Ovary (tissue), 9 donors: ENCODE measurements around the gene BCL6B. TPM values are rescaled to one million over a fixed set of nuclear protein-coding genes. Genes with fewer than 3 reads are reported as not detected.

Experiments
- DNase-seq, 5 donors: peaks; one replicate each; pipeline ENCODE4 v3.0.0-alpha.2; 2019 to 2020
- H3K27ac ChIP-seq, 2 donors: fragments of 200-600 bp; one replicate each; pipeline versions ENCODE4 v1.5.1 to v1.8.0; 2019 to 2022
- H3K27me3 ChIP-seq: fragments of 200-600 bp; one replicate; pipeline ENCODE4 v1.8.0; 2022
- H3K36me3 ChIP-seq: fragments of 200-600 bp; sonication (generic); one replicate; pipeline ENCODE4 v1.5.1; 2019
- H3K4me1 ChIP-seq: one replicate; pipeline ENCODE4 v1.8.1; 2013; ENCODE audit warnings: mild to moderate bottlenecking, moderate library complexity; ENCODE audit not compliant: insufficient read depth
- H3K4me3 ChIP-seq: fragments of 200-600 bp; sonication (generic); one replicate; pipeline ENCODE4 v1.5.1; 2017
- H3K9me3 ChIP-seq, 2 donors: fragments of 200-600 bp in 1 of 2; sonication (generic) in 1 of 2; one replicate each; pipeline versions ENCODE4 v1.5.1 to v1.8.1; 2013 to 2019; ENCODE audit warnings: mild to moderate bottlenecking in 1 of 2, moderate library complexity in 1 of 2
- EP300 ChIP-seq: sonication (generic); formaldehyde crosslinking; IDR thresholded peaks from one replicate; pipeline ENCODE4 v1.6.1; 2017; ENCODE audit warnings: antibody characterized with exemption
- POLR2A ChIP-seq: fragments of 450-650 bp; IDR thresholded peaks from one replicate; pipeline ENCODE4 v1.6.1; 2017; ENCODE audit warnings: antibody characterized with exemption, mild to moderate bottlenecking, moderate library complexity
- WGBS, 3 donors: extraction: QIAGEN DNeasy Blood & Tissue Kit in 1 of 3; methylation state at CpG; one replicate each; pipeline versions ENCODE4 v1.1.5 to v1.1.7; 2013 to 2017; 5-methylcytosine and 5-hydroxymethylcytosine counted together
- intact Hi-C, 4 donors: fragments of 100-400 bp; cut with DNase I; formaldehyde crosslinking; loops; one replicate each; pipeline versions ENCODE4 v1.11.0 to v1.15.1; 2022 to 2023
- polyA plus RNA-seq, 2 donors: library from polyadenylated mRNA; stranded (reverse); fragments of 200-250 nt in 1 of 2; fragments of 350-450 nt in 1 of 2; fragmentation: Illumina TruSeq in 1 of 2; extraction: RNeasy Lipid Tissue Mini Kit (QIAGEN cat#74804) in 1 of 2; gene quantifications; one replicate each; pipeline ENCODE4 v1.2.3, GENCODE V29; 2013 to 2014
- total RNA-seq, 7 donors: library from RNA; depleted of rRNA in 2 of 7; stranded (reverse); fragments of >200 nt in 2 of 7; fragmentation: NEBNext Ultra II Directional in 3 of 7; extraction: Animal tissue kit (Norgen Biotek cat#: 25700) in 3 of 7; gene quantifications; one replicate each; pipeline versions ENCODE4 v1.1.0 to v1.2.4, GENCODE V29; 2016 to 2023
- TF ChIP-seq, protein P1 (sequence below), 3 donors: fragments of 450-650 bp in 2 of 3; fragments of 200-600 bp in 1 of 3; IDR thresholded peaks; one replicate each; pipeline versions ENCODE4 v1.5.1 to v1.8.0; 2016 to 2022; ENCODE audit warnings: antibody characterized with exemption in 3 of 3, mild to moderate bottlenecking in 1 of 3
- donor health status: DM: no; HTN: no; CAD: no; lungs with moderate emphysema.
- donor health status: DM: no; HTN: no; CAD: no.
- donor health status: Bipolar disorder and iron deficiency.
- donor health status: DM: yes; HTN: yes; CAD: no.
- donor health status: DM: no; HTN: no; CAD: no.
- donor health status: DM: yes; HTN: yes; CAD: no.

BCL6B gene
- total and polyA plus RNA-seq, 9 donors = 0.46 to 13.9 (median 4.8) TPM

- TF ChIP-seq POLR2A = no peak
- TF ChIP-seq, protein P1, sequence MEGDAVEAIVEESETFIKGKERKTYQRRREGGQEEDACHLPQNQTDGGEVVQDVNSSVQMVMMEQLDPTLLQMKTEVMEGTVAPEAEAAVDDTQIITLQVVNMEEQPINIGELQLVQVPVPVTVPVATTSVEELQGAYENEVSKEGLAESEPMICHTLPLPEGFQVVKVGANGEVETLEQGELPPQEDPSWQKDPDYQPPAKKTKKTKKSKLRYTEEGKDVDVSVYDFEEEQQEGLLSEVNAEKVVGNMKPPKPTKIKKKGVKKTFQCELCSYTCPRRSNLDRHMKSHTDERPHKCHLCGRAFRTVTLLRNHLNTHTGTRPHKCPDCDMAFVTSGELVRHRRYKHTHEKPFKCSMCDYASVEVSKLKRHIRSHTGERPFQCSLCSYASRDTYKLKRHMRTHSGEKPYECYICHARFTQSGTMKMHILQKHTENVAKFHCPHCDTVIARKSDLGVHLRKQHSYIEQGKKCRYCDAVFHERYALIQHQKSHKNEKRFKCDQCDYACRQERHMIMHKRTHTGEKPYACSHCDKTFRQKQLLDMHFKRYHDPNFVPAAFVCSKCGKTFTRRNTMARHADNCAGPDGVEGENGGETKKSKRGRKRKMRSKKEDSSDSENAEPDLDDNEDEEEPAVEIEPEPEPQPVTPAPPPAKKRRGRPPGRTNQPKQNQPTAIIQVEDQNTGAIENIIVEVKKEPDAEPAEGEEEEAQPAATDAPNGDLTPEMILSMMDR (IDR thresholded peaks at IDR 0.05) = no peak
- TF ChIP-seq EP300 = no peak
- DNase-seq = no peak
- H3K9me3 ChIP-seq = no peaks in the 10 kb centered on the region
- intact Hi-C loops = no loop called here
- H3K36me3 ChIP-seq = no peaks in the 10 kb centered on the region
- H3K27ac ChIP-seq = no peak overlapping the region
- no peaks in the 10 kb centered on the region for H3K4me1 ChIP-seq
- WGBS, 3 donors = 58 to 68% (median 58%) methylated on average over 13 of the region's 13 CpGs
- H3K27me3 ChIP-seq = no peaks in the 10 kb centered on the region
- no peak overlapping the region for H3K4me3 ChIP-seq
These were observed 4.5 kb downstream of the BCL6B start for GRCh38 chr17:7027335-7027734.

- DNase-seq = no peak
- Histone ChIP-seq H3K36me3 (no peaks in the 10 kb centered on the region), H3K27me3 (no peaks in the 10 kb centered on the region), H3K4me1 (no peaks in the 10 kb centered on the region), H3K9me3 (no peaks in the 10 kb centered on the region), H3K4me3 (no peak overlapping the region), H3K27ac (no peak overlapping the region)
- intact Hi-C loops = no loop called here
- 73 to 77% (median 75%) methylated on average over 3 of the region's 3 CpGs for WGBS, 3 donors
- TF ChIP-seq POLR2A = no peak
- TF ChIP-seq, protein P1 (IDR thresholded peaks at IDR 0.05) = no peak
- TF ChIP-seq EP300 = no peak
These were observed 6.2 kb downstream of the BCL6B start for GRCh38 chr17:7029096-7029495.

DNA sequence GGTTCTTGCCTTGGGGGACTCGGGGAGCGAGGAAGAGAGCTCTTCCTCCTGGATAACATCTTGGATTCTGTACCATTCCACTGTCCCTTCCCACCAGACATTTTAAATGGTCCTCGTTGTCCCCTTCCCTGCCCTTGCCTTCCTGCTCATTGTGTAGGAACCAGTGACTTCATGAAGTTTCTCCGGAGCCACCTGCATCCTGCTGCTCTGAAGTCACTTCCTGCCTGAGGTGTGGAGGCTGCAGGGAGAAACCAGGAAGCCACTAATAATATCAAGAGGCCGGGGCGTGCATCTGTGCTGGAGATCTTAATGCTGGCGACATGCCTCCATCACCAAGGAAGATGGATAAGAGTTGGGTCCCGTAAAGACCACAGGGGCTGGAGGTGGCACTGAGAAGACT, 6.8 kb downstream of the BCL6B start:
- Histone ChIP-seq H3K9me3 (no peaks in the 10 kb centered on the region), H3K36me3 (no peaks in the 10 kb centered on the region), H3K4me1 (no peaks in the 10 kb centered on the region), H3K27me3 (no peaks in the 10 kb centered on the region), H3K4me3 (no peak overlapping the region), H3K27ac (no peak overlapping the region)
- DNase-seq = peak in 1 of 5 donors; percentile 28
- intact Hi-C loops = no loop called here
- TF ChIP-seq, protein P1 (IDR thresholded peaks at IDR 0.05) = no peak
- TF ChIP-seq EP300 (no peak), POLR2A (no peak)
- WGBS, 3 donors = 69 to 78% (median 72%) methylated on average over 8 of the region's 8 CpGs

DNA sequence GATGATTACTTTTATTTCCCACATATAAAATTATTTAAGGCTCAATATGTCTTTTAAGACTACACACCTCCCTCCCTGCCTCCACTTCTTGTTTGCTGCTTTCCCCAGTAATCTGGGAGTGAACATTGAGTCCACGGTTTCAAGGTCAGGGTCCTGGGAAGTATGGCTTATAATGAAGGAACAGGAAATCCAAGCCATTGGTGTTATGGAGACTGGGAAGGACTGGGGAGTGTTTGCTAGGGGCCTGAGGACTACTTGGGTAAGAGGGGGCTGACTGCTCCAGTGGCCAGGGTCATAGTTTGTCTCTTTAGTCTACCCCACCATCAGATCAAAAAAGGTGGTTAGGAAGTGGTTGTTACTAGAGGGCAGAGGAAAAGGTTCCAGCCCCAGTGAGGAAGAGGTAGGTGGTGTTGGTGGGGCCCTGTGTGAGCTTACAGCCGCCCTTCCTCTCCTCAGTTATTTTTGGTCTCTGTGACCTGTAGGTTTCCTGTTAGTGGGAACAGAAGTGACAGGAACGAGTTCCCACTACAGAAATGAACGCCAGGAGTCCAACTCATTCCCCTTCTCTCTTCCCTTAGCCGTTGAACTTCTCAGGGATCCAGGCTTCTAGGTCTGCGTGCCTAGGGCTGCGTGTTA, 12.2 kb downstream of the BCL6B start:
- peak in 1 of 5 donors; percentile 28 for DNase-seq
- peaks cover 2% of the 10 kb centered on the region for H3K4me1 ChIP-seq
- H3K4me3 ChIP-seq = peak overlapping the region; percentile 59
- intact Hi-C loops = no loop called here
- TF ChIP-seq POLR2A (no peak), EP300 (no peak)
- TF ChIP-seq, protein P1 (IDR thresholded peaks at IDR 0.05) = no peak
- 4 to 8% (median 7%) methylated on average over 7 of the region's 7 CpGs for WGBS, 3 donors
- H3K27me3 ChIP-seq = no peaks in the 10 kb centered on the region
- H3K36me3 ChIP-seq = no peaks in the 10 kb centered on the region
- H3K9me3 ChIP-seq = no peaks in the 10 kb centered on the region
- no peak overlapping the region for H3K27ac ChIP-seq
